K562 (cell line): ENCODE data around the gene KCNQ5. TPM values are rescaled to one million over a fixed set of nuclear protein-coding genes. Genes with fewer than 3 reads are reported as not detected.

ENCODE experiments used
- ATAC-seq: fragments of 200-7000 bp; cut with Tn5 transposase; 3 replicates; pipeline ENCODE4 v1.9.1; 2020; ENCODE audit warnings: moderate library complexity
- BruUV-seq: library from RNA; stranded (reverse); fragments of 400-500 nt; replicated peaks from 2 replicates; lab custom pipeline; 2021; lab: Mats Ljungman, UMichigan
- CTCF ChIA-PET: fragments of 300-600 bp; formaldehyde crosslinking; extraction: SDS; loops from one replicate; lab custom pipeline; 2021; ENCODE audit warnings: low intra/inter-chr PET ratio; lab: Yijun Ruan, JAX
- POLR2A ChIA-PET: fragments of 300-600, 350-650 bp; sonication (Branson Sonifier 250); formaldehyde crosslinking; extraction: SDS; loops from one replicate; lab custom pipeline; 2021; ENCODE audit warnings: antibody characterized with exemption, inconsistent platforms; lab: Yijun Ruan, JAX
- DNase-seq, 4 experiments: peaks; one replicate each; pipeline versions ENCODE4 v3.0.0 to v3.0.0-alpha.2; 2011 to 2018; ENCODE audit warnings: low spot score in 3 of 4, mixed read lengths in 3 of 4; ENCODE audit errors: extremely low read depth in 1 of 4
- FAIRE-seq: peaks from 2 replicates; lab custom pipeline; 2011; peaks lifted over from hg19 to GRCh38; lab: Jason Lieb, UNC
- H2AFZ ChIP-seq: 2 replicates; pipeline ENCODE4 v1.6.0; 2011; ENCODE audit warnings: low read depth, low read length, control low read depth, inconsistent platforms
- H3K27ac ChIP-seq: fragments of 200-600 bp; 3 replicates; pipeline ENCODE4 v1.8.0; 2011; ENCODE audit warnings: low read depth, mild to moderate bottlenecking, control low read depth, inconsistent platforms, low read length, moderate library complexity, mixed read lengths; ENCODE audit errors: extremely low read depth
- H3K27me3 ChIP-seq, 2 experiments: fragments of 300-600 bp in 1 of 2; 2 replicates in 1 of 2; 3 replicates in 1 of 2; pipeline versions ENCODE4 v1.6.0 to v1.8.0; 2011; ENCODE audit warnings: inconsistent platforms in 2 of 2, low read length in 2 of 2, mild to moderate bottlenecking in 1 of 2, mixed read lengths in 1 of 2, moderate library complexity in 1 of 2; ENCODE audit not compliant: control insufficient read depth in 2 of 2, insufficient read depth in 2 of 2
- H3K36me3 ChIP-seq: fragments of 300-600 bp; 3 replicates; pipeline ENCODE4 v1.8.0; 2011; ENCODE audit warnings: mild to moderate bottlenecking, low read length, inconsistent platforms; ENCODE audit not compliant: control insufficient read depth, insufficient read depth
- H3K4me1 ChIP-seq, 2 experiments: fragments of 200-600 bp in 1 of 2; replicated peaks in 1 of 2; 2 replicates in 1 of 2; 3 replicates in 1 of 2; pipeline versions ENCODE4 v1.5.1 to v1.8.0; 2011; ENCODE audit warnings: inconsistent platforms in 2 of 2, low read length in 2 of 2, mild to moderate bottlenecking in 1 of 2, mixed read lengths in 1 of 2, moderate library complexity in 1 of 2; ENCODE audit not compliant: control insufficient read depth in 2 of 2, insufficient read depth in 2 of 2
- H3K4me2 ChIP-seq: 2 replicates; pipeline ENCODE4 v1.6.1; 2011; ENCODE audit warnings: low read length, control low read depth, inconsistent platforms, mixed read lengths; ENCODE audit not compliant: insufficient read depth
- H3K4me3 ChIP-seq: fragments of 200-600 bp; sonication (generic), shearing (Covaris generic); 2 replicates; pipeline ENCODE4 v1.5.1; 2016; ENCODE audit warnings: control low read depth, inconsistent platforms
- H3K79me2 ChIP-seq: fragments of 200-600 bp; 3 replicates; pipeline ENCODE4 v1.8.0; 2011; ENCODE audit warnings: low read length, inconsistent platforms; ENCODE audit not compliant: control insufficient read depth, insufficient read depth
- H3K9ac ChIP-seq, 2 experiments: 2 replicates each; pipeline versions ENCODE4 v1.6.0 to v1.6.1; 2011; ENCODE audit warnings: low read depth in 2 of 2, low read length in 2 of 2, control low read depth in 1 of 2, inconsistent platforms in 1 of 2, mild to moderate bottlenecking in 1 of 2, mixed read lengths in 1 of 2; ENCODE audit not compliant: insufficient read depth in 1 of 2
- H3K9me1 ChIP-seq: one replicate; pipeline ENCODE4 v1.6.0; 2011; ENCODE audit warnings: inconsistent platforms, mild to moderate bottlenecking, low read length, moderate library complexity; ENCODE audit not compliant: control insufficient read depth, insufficient read depth
- H3K9me3 ChIP-seq: replicated peaks from 2 replicates; pipeline ENCODE4 v1.5.1; 2011; ENCODE audit warnings: low read depth, low read length, inconsistent platforms; ENCODE audit not compliant: control insufficient read depth, insufficient read depth
- H4K20me1 ChIP-seq: replicated peaks from 2 replicates; pipeline ENCODE4 v1.6.1; 2011; ENCODE audit warnings: low read length, inconsistent platforms, mixed read lengths; ENCODE audit not compliant: control insufficient read depth, insufficient read depth
- ELF1 ChIP-seq: fragments of 200-800 bp; sonication (Bioruptor generic); IDR thresholded peaks from 2 replicates; pipeline ENCODE4 v1.6.1; 2016; ENCODE audit warnings: missing genetic modification characterization, missing compliant biosample characterization
- ERF ChIP-seq: fragments of 450-650 bp; formaldehyde crosslinking; IDR thresholded peaks from 2 replicates; pipeline ENCODE4 v1.4.0; 2020; ENCODE audit warnings: mild to moderate bottlenecking, mixed read lengths
- GATAD2A ChIP-seq: fragments of 450-650 bp; IDR thresholded peaks from 2 replicates; pipeline ENCODE4 v1.6.1; 2017
- HDAC8 ChIP-seq: fragments of 450-650 bp; IDR thresholded peaks from 2 replicates; pipeline ENCODE4 v1.6.1; 2016; ENCODE audit warnings: mild to moderate bottlenecking, missing genetic modification characterization, moderate library complexity, missing compliant biosample characterization
- KAT7 ChIP-seq: sonication (generic); formaldehyde crosslinking; IDR thresholded peaks from 2 replicates; pipeline ENCODE4 v1.8.0; 2022; ENCODE audit warnings: missing genetic modification reagents, mild to moderate bottlenecking, borderline replicate concordance
- MGA ChIP-seq: fragments of 450-650 bp; IDR thresholded peaks from 2 replicates; pipeline ENCODE4 v1.6.1; 2016; ENCODE audit warnings: mild to moderate bottlenecking, moderate library complexity
- TOE1 ChIP-seq, 2 experiments: fragments of 450-650 bp in 1 of 2; sonication (generic) in 1 of 2; formaldehyde crosslinking in 1 of 2; IDR thresholded peaks; 2 replicates each; pipeline versions ENCODE4 v1.7.1 to v1.8.0; 2016 to 2022; ENCODE audit warnings: borderline replicate concordance in 2 of 2, mild to moderate bottlenecking in 2 of 2, antibody characterized with exemption in 1 of 2, inconsistent platforms in 1 of 2, low read depth in 1 of 2, missing genetic modification reagents in 1 of 2, moderate library complexity in 1 of 2
- ZNF174 ChIP-seq: fragments of 250-450 bp; sonication (Bioruptor Pico); IDR thresholded peaks from 2 replicates; pipeline ENCODE4 v1.4.0; 2020; ENCODE audit warnings: mild to moderate bottlenecking
- ZNF217 ChIP-seq: sonication (generic); formaldehyde crosslinking; IDR thresholded peaks from 2 replicates; pipeline ENCODE4 v1.8.0; 2022; ENCODE audit warnings: mild to moderate bottlenecking, missing genetic modification reagents
- ZNF395 ChIP-seq: fragments of 200-800 bp; sonication (Bioruptor generic); IDR thresholded peaks from 2 replicates; pipeline ENCODE4 v1.6.1; 2017; ENCODE audit warnings: missing genetic modification characterization, missing compliant biosample characterization
- ZNF717 ChIP-seq: fragments of 250-450 bp; sonication (Bioruptor Pico); IDR thresholded peaks from 2 replicates; pipeline ENCODE4 v1.5.0; 2021
- WGBS: fragments of 100-300 bp; shearing (Covaris generic); methylation state at CpG from one replicate; pipeline ENCODE4 v1.1.6; 2016; ENCODE audit warnings: low coverage, mixed read lengths; ENCODE audit not compliant: insufficient coverage; ENCODE audit errors: missing lambda C conversion rate; 5-methylcytosine and 5-hydroxymethylcytosine counted together
- in situ Hi-C: fragments of 300-500 bp; cut with MboI; formaldehyde crosslinking; loops from 4 replicates; pipeline ENCODE4 v1.15.0; 2018; ENCODE audit warnings: inconsistent platforms, mixed read lengths
- intact Hi-C: fragments of 100-400 bp; cut with micrococcal nuclease; formaldehyde crosslinking; loops from 2 replicates; pipeline ENCODE4 v1.14.2; 2022
- polyA plus RNA-seq, 8 experiments: library from polyadenylated mRNA; depleted of rRNA in 4 of 8; stranded (reverse) in 5 of 8; unstranded in 3 of 8; fragments of >200 nt; fragmentation: Nextera tagmentation in 2 of 8; fragmentation: Illumina TruSeq in 1 of 8; extraction: Ambion mirVana in 2 of 8; extraction: Trizol in 1 of 8; gene quantifications; 2 replicates each; pipeline versions ENCODE4 v1.2.1 to v1.2.3, GENCODE V29; 2011 to 2014; ENCODE audit warnings: inconsistent platforms in 1 of 8, missing spikeins in 1 of 8
- total RNA-seq, 7 experiments: library from RNA; depleted of rRNA in 6 of 7; stranded (reverse); fragments of >200 nt in 6 of 7; fragmentation: Illumina TruSeq in 2 of 7; extraction: Trizol in 2 of 7; gene quantifications; 2 replicates each; pipeline versions ENCODE4 v1.2.1 to v1.2.3, GENCODE V29; 2011 to 2021; ENCODE audit warnings: low replicate concordance in 1 of 7

The KCNQ5 gene
- total and polyA plus RNA-seq, 9 of the 15 experiments (the other 6 are each of a cell fraction or from before 2014, with no cell fraction given) = 0.31 to 5.9 (median 2.6) TPM

DNA sequence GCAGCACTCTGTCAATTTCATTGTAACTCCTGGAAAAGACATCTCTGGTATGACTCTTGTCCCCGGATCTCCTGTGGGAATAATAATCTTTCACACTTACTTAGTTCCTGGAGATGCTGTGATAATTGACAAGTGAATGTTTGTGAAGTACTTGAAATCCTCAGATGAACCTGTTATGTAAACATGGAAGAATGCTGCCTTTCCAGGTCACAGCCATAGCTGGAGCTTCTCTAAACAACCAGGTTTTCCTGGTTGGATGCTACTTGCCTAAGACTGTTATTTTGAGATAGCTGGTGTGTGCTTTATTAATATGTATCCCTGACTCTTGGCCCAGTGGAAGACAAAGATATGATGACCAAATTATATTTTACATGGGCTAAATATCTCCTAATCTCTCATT is 228.6 kb downstream of the KCNQ5 start:
- Histone ChIP-seq H3K9me3 (no peaks in the 10 kb centered on the region), H2AFZ (no peak overlapping the region), H3K36me3 (no peaks in the 10 kb centered on the region), H3K9ac (no peak overlapping the region), H3K79me2 (no peaks in the 10 kb centered on the region), H4K20me1 (no peaks in the 10 kb centered on the region), H3K4me3 (no peak overlapping the region), H3K27ac (no peak overlapping the region), H3K27me3 (no peaks in the 10 kb centered on the region), H3K4me2 (no peak overlapping the region), H3K4me1 (no peaks in the 10 kb centered on the region), H3K9me1 (no peaks in the 10 kb centered on the region)
- FAIRE-seq (no peak), ATAC-seq (no peak), DNase-seq (no peak)
- WGBS = 6% methylated on average over 1 of the region's 1 CpG
- POLR2A ChIA-PET = no interaction called here
- BruUV-seq = no TSS peak
- in situ Hi-C loops (no loop called here), intact Hi-C loops (no loop called here)
- CTCF ChIA-PET = no interaction called here
- TF ChIP-seq KAT7 (CRISPR knock-in tag) (no peak), ZNF717 (CRISPR knock-in tag) (no peak), ELF1 (no peak), ZNF174 (CRISPR knock-in tag) (no peak), ERF (no peak), TOE1 (IDR thresholded peaks at IDR 0.05; ENCODE audit: borderline replicate concordance) (no peak), TOE1 (CRISPR knock-in tag; IDR thresholded peaks at IDR 0.05; ENCODE audit: borderline replicate concordance, low read depth) (no peak), ZNF395 (no peak), HDAC8 (tag) (no peak), MGA (no peak), ZNF217 (CRISPR knock-in tag) (no peak), GATAD2A (no peak)
